ENCODE data around the gene VAV1. TPM values are rescaled to one million over a fixed set of nuclear protein-coding genes. Genes with fewer than 3 reads are reported as not detected.

VAV1 gene
- total and polyA plus RNA-seq, 2 of the 8 experiments (the other 6 are each of a cell fraction or from before 2014, with no cell fraction given) = 0.21 to 0.22 TPM

DNA sequence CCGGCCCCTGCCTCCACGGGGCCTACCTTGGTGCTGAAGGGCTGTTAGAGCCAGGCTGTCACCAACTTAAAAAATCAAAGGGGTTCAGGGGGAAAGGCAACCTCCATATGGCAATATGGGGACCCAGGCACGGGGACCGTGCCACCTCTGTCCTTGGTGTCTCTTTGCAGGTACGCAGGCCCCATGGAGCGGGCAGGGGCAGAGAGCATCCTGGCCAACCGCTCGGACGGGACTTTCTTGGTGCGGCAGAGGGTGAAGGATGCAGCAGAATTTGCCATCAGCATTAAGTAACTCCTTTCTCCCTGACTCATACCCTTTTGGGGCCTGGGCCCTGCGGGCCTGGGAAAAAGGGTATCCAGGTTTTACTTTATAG lies 75.3 kb downstream of the VAV1 start:
- no peak overlapping the region for H2AK5ac ChIP-seq (ENCODE audit: low read depth, low read length)
- TF ChIP-seq POLR2AphosphoS5 (IDR thresholded peaks at IDR 0.05; ENCODE audit: low read depth, low read length) = no peak
- no peak for TF ChIP-seq RAD21 (IDR thresholded peaks at IDR 0.05 in 1 of 2, conservative IDR thresholded peaks at IDR 0.05 in 1 of 2; ENCODE audit: low read depth in 2 of 2, low read length in 2 of 2)
- CTCF ChIA-PET (ENCODE audit: partially characterized antibody) = no interaction called here

More for the DNA sequence above, 75.3 kb downstream of the VAV1 start:
- H4K91ac ChIP-seq (replicated peaks; ENCODE audit: insufficient read length, low read length) = no peak overlapping the region
- H2AFZ ChIP-seq (ENCODE audit: low read length) = no peak overlapping the region
- no peak overlapping the region for H2BK12ac ChIP-seq (ENCODE audit: low read depth, low read length)
- no peak overlapping the region for H2BK120ac ChIP-seq (replicated peaks; ENCODE audit: low read depth, low read length)
- H3K27me3 ChIP-seq (replicated peaks in 1 of 4; ENCODE audit: control insufficient read depth in 3 of 4, extremely low read depth in 1 of 4, insufficient read depth in 3 of 4, low read length in 3 of 4) = no peaks in the 10 kb centered on the region
- H3K23me2 ChIP-seq (ENCODE audit: low read depth, low read length) = no peaks in the 10 kb centered on the region
- no peaks in the 10 kb centered on the region for H3K79me2 ChIP-seq (ENCODE audit: control insufficient read depth in 1 of 2, insufficient read depth in 2 of 2, low read length in 2 of 2)
- H3K9me3 ChIP-seq (ENCODE audit: insufficient read depth in 2 of 2, low read depth in 1 of 2, low read length in 1 of 2) = peaks cover 13 to 53% of the 10 kb centered on the region in 2 experiments
- no peaks in the 10 kb centered on the region for H3K36me3 ChIP-seq (ENCODE audit: control insufficient read depth in 2 of 4, insufficient read depth in 4 of 4, low read length in 3 of 4)
- no peak overlapping the region for H4K5ac ChIP-seq (ENCODE audit: insufficient read length, low read depth, low read length)
- WGBS, 2 experiments (ENCODE audit: extremely low coverage in 1 of 2, insufficient coverage in 1 of 2, insufficient read length in 1 of 2, insufficient replicate concordance in 2 of 2, low coverage in 1 of 2, low lambda C conversion rate in 2 of 2, missing lambda C conversion rate in 1 of 2) = 92% methylated on average over 9 of the region's 11 CpGs; no CpG with 5 or more reads in 1 of the 2 experiments
- H3K27ac ChIP-seq (ENCODE audit: low read depth, low read length) = no peak overlapping the region
- DNase-seq (ENCODE audit: low read depth in 1 of 2, low spot score in 2 of 2) = no peak
- H4K8ac ChIP-seq (ENCODE audit: extremely low read depth, insufficient read depth, low read length) = no peak overlapping the region; the same call in 1 of the 2 replicates
- H2BK5ac ChIP-seq (ENCODE audit: low read depth, low read length) = no peak overlapping the region
- POLR2A ChIA-PET (ENCODE audit: partially characterized antibody) = no interaction called here
- H3K56ac ChIP-seq (replicated peaks; ENCODE audit: insufficient read length, low read depth, low read length) = no peak overlapping the region
- H2BK20ac ChIP-seq (ENCODE audit: low read length) = no peak overlapping the region
- H3K4me2 ChIP-seq (ENCODE audit: insufficient read depth in 1 of 2, low read depth in 2 of 2, low read length in 2 of 2) = no peak overlapping the region
- no peak overlapping the region for H3K18ac ChIP-seq (ENCODE audit: extremely low read depth, low read length)
- no peaks in the 10 kb centered on the region for H3K79me1 ChIP-seq (ENCODE audit: low read depth, low read length)
- H3K4ac ChIP-seq (replicated peaks; ENCODE audit: insufficient read length, low read depth, low read length) = no peak overlapping the region
- H2BK15ac ChIP-seq (ENCODE audit: low read length) = no peak overlapping the region
- H3K4me3 ChIP-seq (ENCODE audit: extremely low read depth in 1 of 4, insufficient read depth in 2 of 4, low read depth in 3 of 4, low read length in 4 of 4) = no peak overlapping the region
- H4K20me1 ChIP-seq (replicated peaks in 1 of 2; ENCODE audit: control insufficient read depth in 1 of 2, insufficient read depth in 2 of 2, low read length in 2 of 2) = no peaks in the 10 kb centered on the region
- H3K14ac ChIP-seq (ENCODE audit: insufficient read length) = no peak overlapping the region
- peaks cover 0 to 4% (median 0%) of the 10 kb centered on the region in 4 experiments; a peak in 1 of 7 replicates for H3K4me1 ChIP-seq (replicated peaks in 1 of 4; ENCODE audit: control insufficient read depth in 3 of 4, insufficient read depth in 4 of 4, low read length in 3 of 4)
- FAIRE-seq = no peak
- no peak overlapping the region for H3K9ac ChIP-seq (replicated peaks in 1 of 4; ENCODE audit: extremely low read depth in 1 of 4, low read depth in 3 of 4, low read length in 3 of 4)
- H3K23ac ChIP-seq (ENCODE audit: insufficient read length) = no peak overlapping the region

Data from H1 (cell line).